Glomerular endothelial cell (primary cell): ENCODE data around the gene HOATZ. TPM values are rescaled to one million over a fixed set of nuclear protein-coding genes. Genes with fewer than 3 reads are reported as not detected.

ENCODE experiments used
- DNase-seq: peaks from one replicate; pipeline ENCODE4 v3.0.0-alpha.2; 2011; ENCODE audit warnings: low read depth, low spot score; ENCODE audit errors: extremely low read depth
- total RNA-seq: library from RNA; depleted of rRNA; stranded (reverse); fragments of >200 nt; gene quantifications from 2 replicates; pipeline ENCODE4 v1.2.3, GENCODE V29; 2015

Gene HOATZ
- total RNA-seq, 1 donor from 2014 or later: not detected

GRCh38 chr11:111521135-111521534, 6.6 kb downstream of the HOATZ start:
- no peak for DNase-seq

GRCh38 chr11:111522426-111522825, 7.8 kb downstream of the HOATZ start:
- DNase-seq: no peak

GRCh38 chr11:111523343-111523742, 8.8 kb downstream of the HOATZ start:
- no peak for DNase-seq

- no peak for DNase-seq
Measured at GRCh38 chr11:111524056-111524455, 9.5 kb downstream of the HOATZ start.

GRCh38 chr11:111525456-111525855, 10.9 kb downstream of the HOATZ start:
- no peak for DNase-seq

- no peak for DNase-seq
Measured at GRCh38 chr11:111526501-111526900, 11.9 kb downstream of the HOATZ start.

- no peak for DNase-seq
Measured at GRCh38 chr11:111527279-111527678, 12.7 kb downstream of the HOATZ start.

GRCh38 chr11:111528557-111528956, 14.0 kb downstream of the HOATZ start:
- DNase-seq: no peak

GRCh38 chr11:111530091-111530490, 15.5 kb downstream of the HOATZ start:
- DNase-seq: no peak

GRCh38 chr11:111531136-111531535, 16.6 kb downstream of the HOATZ start:
- DNase-seq: no peak

GRCh38 chr11:111531687-111532364, 17.2 kb downstream of the HOATZ start:
- DNase-seq: no peak

GRCh38 chr11:111532365-111532709, 17.8 kb downstream of the HOATZ start:
- no peak for DNase-seq

- DNase-seq: no peak
Measured at GRCh38 chr11:111535281-111535680, 20.7 kb downstream of the HOATZ start.

GRCh38 chr11:111537336-111537860, 22.8 kb downstream of the HOATZ start:
- DNase-seq: no peak

- no peak for DNase-seq
Measured at GRCh38 chr11:111538407-111539114, 24.0 kb downstream of the HOATZ start.

- DNase-seq: no peak
Measured at GRCh38 chr11:111539426-111540113, 25.0 kb downstream of the HOATZ start.

GRCh38 chr11:111540114-111540936, 25.7 kb downstream of the HOATZ start, which contains the start of gene LAYN:
TSS of gene LAYN (plus strand) at chr11:111540720. CDS start at chr11:111540844, 124 bp downstream.
- no peak for DNase-seq

- DNase-seq: no peak
Measured at GRCh38 chr11:111540937-111541253, 26.3 kb downstream of the HOATZ start.

GRCh38 chr11:111541254-111542061, 26.9 kb downstream of the HOATZ start:
- no peak for DNase-seq
